BLaER1 (cell line): Measurements from ENCODE around the gene DDX42.

ENCODE experiments used
- H3K27ac ChIP-seq: shearing (Covaris generic); formaldehyde crosslinking; 2 replicates; pipeline ENCODE4 v1.8.1; 2022
- H3K27me3 ChIP-seq: shearing (Covaris generic); formaldehyde crosslinking; 2 replicates; pipeline ENCODE4 v1.8.1; 2022
- H3K36me3 ChIP-seq: shearing (Covaris generic); formaldehyde crosslinking; 2 replicates; pipeline ENCODE4 v1.8.1; 2022
- H3K4me1 ChIP-seq: shearing (Covaris generic); formaldehyde crosslinking; 2 replicates; pipeline ENCODE4 v1.8.1; 2022
- H3K4me2 ChIP-seq: shearing (Covaris generic); formaldehyde crosslinking; 2 replicates; pipeline ENCODE4 v1.8.1; 2022
- H3K4me3 ChIP-seq: shearing (Covaris generic); formaldehyde crosslinking; 2 replicates; pipeline ENCODE4 v1.8.1; 2022
- H3K9ac ChIP-seq: shearing (Covaris generic); formaldehyde crosslinking; 2 replicates; pipeline ENCODE4 v1.8.1; 2022
- H3K9me3 ChIP-seq: shearing (Covaris generic); formaldehyde crosslinking; 2 replicates; pipeline ENCODE4 v1.8.1; 2022
- H4K20me1 ChIP-seq: shearing (Covaris generic); formaldehyde crosslinking; 2 replicates; pipeline ENCODE4 v1.8.1; 2022
- Cebpa-rat ChIP-seq: shearing (Covaris generic); IDR thresholded peaks from 2 replicates; pipeline ENCODE4 v1.8.1; 2022

Gene DDX42

DNA sequence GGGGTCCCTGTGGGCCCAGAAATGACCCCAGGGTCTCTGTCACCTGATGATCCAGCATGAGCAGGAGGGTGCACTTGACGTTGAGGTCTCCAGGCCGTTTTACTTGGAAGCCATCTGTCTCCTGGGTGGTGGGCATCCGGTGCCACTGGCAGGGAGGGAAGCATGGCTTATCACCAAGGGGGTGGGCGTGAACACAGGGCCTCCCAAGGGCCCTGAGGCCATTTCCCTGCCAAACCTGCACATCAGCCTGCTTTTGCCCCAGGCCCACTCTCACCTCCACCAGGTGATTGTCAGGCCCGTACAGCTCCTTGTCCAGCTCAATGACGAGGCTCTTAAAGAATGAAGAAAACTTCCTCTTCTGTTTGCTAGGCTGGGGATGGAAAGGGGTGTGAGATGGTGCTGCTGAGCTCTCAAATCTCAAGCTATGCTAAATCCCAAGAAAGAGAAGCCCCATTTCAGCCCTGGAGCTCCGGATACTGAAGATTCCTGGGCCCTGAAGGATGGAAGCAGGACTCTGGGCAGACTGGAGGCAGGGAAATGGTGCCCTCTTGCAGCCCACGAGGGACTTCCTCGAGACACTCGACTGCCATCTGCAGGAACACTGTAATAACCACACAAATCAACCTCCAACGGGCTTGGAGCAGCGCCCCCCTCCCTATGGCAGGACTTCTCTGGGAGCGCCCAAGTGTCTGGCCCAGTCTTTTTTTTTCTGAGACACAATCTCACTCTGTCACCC, 60.6 kb downstream of the DDX42 start:
- Histone ChIP-seq H3K4me1 (peaks cover 92% of the 10 kb centered on the region), H3K27me3 (no peaks in the 10 kb centered on the region), H3K36me3 (peaks cover 89% of the 10 kb centered on the region)

GRCh38 chr17:63835167-63835720, 61.3 kb downstream of the DDX42 start:
- Histone ChIP-seq H3K36me3 (peaks cover 82% of the 10 kb centered on the region), H3K9ac (0 out of 2 replicates have a peak overlapping the region, but pooled peaks have one; percentile 9), H3K27me3 (no peaks in the 10 kb centered on the region), H4K20me1 (peaks cover 91% of the 10 kb centered on the region), H3K4me3 (no peak overlapping the region), H3K27ac (peak overlapping the region; percentile 80; the same call in 1 of the 2 replicates), H3K4me1 (peaks cover 94% of the 10 kb centered on the region), H3K4me2 (peak overlapping the region; percentile 74), H3K9me3 (no peaks in the 10 kb centered on the region)
- TF ChIP-seq Cebpa-rat = no peak

More for the DNA sequence above, 60.6 kb downstream of the DDX42 start:
- Histone ChIP-seq H3K27ac (peak overlapping the region; percentile 80), H3K4me2 (peak overlapping the region; percentile 74), H3K9ac (peak overlapping the region; percentile 65), H3K9me3 (no peaks in the 10 kb centered on the region), H3K4me3 (peak overlapping the region; percentile 13; the same call in 1 of the 2 replicates), H4K20me1 (peaks cover 84% of the 10 kb centered on the region)
- no peak for TF ChIP-seq Cebpa-rat

GRCh38 chr17:63836811-63837210, 62.8 kb downstream of the DDX42 start:
- peaks cover 66% of the 10 kb centered on the region for H3K36me3 ChIP-seq
- no peak for TF ChIP-seq Cebpa-rat
- H3K4me2 ChIP-seq = peak overlapping the region; percentile 98; the same call in 1 of the 2 replicates
- no peaks in the 10 kb centered on the region for H3K9me3 ChIP-seq
- 0 out of 2 replicates have a peak overlapping the region, but pooled peaks have one; percentile 25 for H3K27ac ChIP-seq
- peaks cover 91% of the 10 kb centered on the region for H4K20me1 ChIP-seq
- H3K9ac ChIP-seq = 0 out of 2 replicates have a peak overlapping the region, but pooled peaks have one; percentile 21
- no peak overlapping the region for H3K4me3 ChIP-seq
- peaks cover 94% of the 10 kb centered on the region for H3K4me1 ChIP-seq
- H3K27me3 ChIP-seq = no peaks in the 10 kb centered on the region

- H3K36me3 ChIP-seq = peaks cover 60% of the 10 kb centered on the region
- H3K4me2 ChIP-seq = peak overlapping the region; percentile 98
- peak overlapping the region; percentile 99 for H3K27ac ChIP-seq
Measured at GRCh38 chr17:63837480-63837879, 63.5 kb downstream of the DDX42 start.

GRCh38 chr17:63837962-63838600, 64.1 kb downstream of the DDX42 start:
- TF ChIP-seq Cebpa-rat = no peak
- peaks cover 81% of the 10 kb centered on the region for H4K20me1 ChIP-seq

More at GRCh38 chr17:63837480-63837879, 63.5 kb downstream of the DDX42 start:
- Histone ChIP-seq H3K27me3 (no peaks in the 10 kb centered on the region), H3K4me3 (no peak overlapping the region), H3K9me3 (no peaks in the 10 kb centered on the region), H4K20me1 (peaks cover 87% of the 10 kb centered on the region), H3K9ac (peak overlapping the region; percentile 21; the same call in 1 of the 2 replicates), H3K4me1 (peaks cover 88% of the 10 kb centered on the region)
- TF ChIP-seq Cebpa-rat = no peak

GRCh38 chr17:63838631-63839171, 64.7 kb downstream of the DDX42 start:
- peak overlapping the region; percentile 98 for H3K4me2 ChIP-seq
- H3K4me3 ChIP-seq = peak overlapping the region; percentile 97
- H3K4me1 ChIP-seq = peaks cover 75% of the 10 kb centered on the region
- H3K27me3 ChIP-seq = no peaks in the 10 kb centered on the region
- no peaks in the 10 kb centered on the region for H3K9me3 ChIP-seq
- peak; percentile 76 for TF ChIP-seq Cebpa-rat
- peaks cover 77% of the 10 kb centered on the region for H4K20me1 ChIP-seq
- peaks cover 47% of the 10 kb centered on the region for H3K36me3 ChIP-seq
- H3K9ac ChIP-seq = peak overlapping the region; percentile 98
- peak overlapping the region; percentile 99 for H3K27ac ChIP-seq

More at GRCh38 chr17:63837962-63838600, 64.1 kb downstream of the DDX42 start:
- Histone ChIP-seq H3K27me3 (no peaks in the 10 kb centered on the region), H3K4me3 (0 out of 2 replicates have a peak overlapping the region, but pooled peaks have one; percentile 97), H3K4me2 (peak overlapping the region; percentile 98), H3K36me3 (peaks cover 54% of the 10 kb centered on the region), H3K9ac (peak overlapping the region; percentile 98), H3K27ac (peak overlapping the region; percentile 99), H3K4me1 (peaks cover 82% of the 10 kb centered on the region), H3K9me3 (no peaks in the 10 kb centered on the region)

DNA sequence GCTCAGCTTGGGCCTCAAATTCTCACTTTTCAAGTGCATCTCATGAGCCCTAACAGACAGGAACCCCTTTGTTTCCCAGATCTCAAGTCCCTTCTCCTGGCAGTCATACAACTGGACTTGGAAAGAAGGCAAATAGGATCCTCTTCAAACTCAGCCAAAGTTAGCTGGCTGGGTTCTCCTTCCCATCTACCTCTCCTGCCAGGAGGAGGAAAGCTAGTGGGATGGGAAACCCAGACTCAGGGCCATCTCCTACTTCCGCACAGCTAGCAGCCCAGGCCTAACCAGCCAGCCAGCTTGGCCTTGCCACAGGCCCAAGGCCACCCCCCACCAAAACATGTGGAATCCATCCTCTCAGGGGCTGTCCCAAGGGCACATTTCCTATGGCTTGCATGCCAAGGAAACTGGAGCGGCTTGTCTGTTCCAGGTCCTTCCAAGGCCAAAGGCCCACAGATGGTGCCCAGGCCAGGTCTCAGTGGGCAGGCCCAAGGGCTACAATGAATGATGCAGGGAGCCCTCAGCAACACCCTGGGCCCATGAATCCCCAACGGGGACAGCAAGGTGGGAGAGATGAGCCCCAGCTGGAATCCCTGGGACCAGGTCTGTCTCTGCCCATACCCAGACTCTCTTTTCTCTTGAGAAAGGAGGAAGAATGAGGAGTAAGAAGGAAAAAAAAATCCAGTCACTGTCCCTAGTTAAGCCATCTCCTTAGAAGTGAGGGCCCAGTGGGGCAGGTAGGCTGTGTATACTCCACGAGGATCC, 66.8 kb downstream of the DDX42 start:
- Histone ChIP-seq H3K4me2 (peak overlapping the region; percentile 98), H3K9ac (peak overlapping the region; percentile 98), H3K27me3 (no peaks in the 10 kb centered on the region), H4K20me1 (peaks cover 63% of the 10 kb centered on the region), H3K9me3 (no peaks in the 10 kb centered on the region), H3K4me1 (peaks cover 75% of the 10 kb centered on the region), H3K36me3 (peaks cover 27% of the 10 kb centered on the region), H3K27ac (peak overlapping the region; percentile 99), H3K4me3 (peak overlapping the region; percentile 97)
- no peak for TF ChIP-seq Cebpa-rat

DNA sequence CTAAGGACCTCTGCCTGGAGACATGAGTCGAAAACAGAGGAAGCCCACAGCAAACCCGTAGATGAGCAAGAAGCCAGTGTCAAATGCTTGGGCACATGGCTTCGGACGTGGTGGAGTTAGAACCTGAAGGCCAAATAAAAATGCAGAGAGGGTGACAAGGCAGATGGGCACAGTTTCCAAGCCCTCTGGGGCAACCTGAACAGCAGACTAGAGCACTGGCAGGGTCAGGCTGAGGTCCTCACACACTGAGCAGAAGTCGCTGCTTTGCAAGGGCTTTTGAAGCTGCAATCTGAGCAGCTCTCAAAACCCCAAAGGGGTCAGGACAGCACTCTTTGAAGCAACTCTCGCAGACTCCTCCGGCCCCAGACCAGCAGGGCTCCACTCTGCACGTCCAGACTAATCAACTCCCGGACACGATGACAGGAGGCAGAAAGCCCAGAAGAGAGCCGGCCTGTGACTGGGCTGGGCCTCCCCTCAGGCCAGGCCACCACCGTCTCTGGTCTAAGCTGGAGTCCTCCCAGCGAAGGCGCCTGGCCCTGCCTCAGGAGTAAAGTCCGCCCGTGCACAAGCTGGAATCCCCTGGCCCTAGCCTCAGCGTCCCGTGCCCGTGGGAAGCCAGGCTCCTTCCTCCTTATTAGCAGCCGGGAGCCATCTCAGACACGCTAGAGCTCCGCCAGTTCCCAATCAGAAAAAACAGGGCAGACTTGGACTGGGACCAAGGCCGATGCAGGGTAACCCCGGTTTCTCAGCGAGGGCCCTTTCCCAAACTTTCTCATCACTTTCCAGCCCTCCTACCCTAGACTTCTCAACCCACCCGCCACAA, 67.6 kb downstream of the DDX42 start:
- peak overlapping the region; percentile 99 for H3K27ac ChIP-seq
- TF ChIP-seq Cebpa-rat = no peak

More for the DNA sequence above, 67.6 kb downstream of the DDX42 start:
- Histone ChIP-seq H3K27me3 (no peaks in the 10 kb centered on the region), H3K4me2 (peak overlapping the region; percentile 98), H3K36me3 (peaks cover 19% of the 10 kb centered on the region), H3K4me3 (peak overlapping the region; percentile 97), H3K9ac (peak overlapping the region; percentile 98), H4K20me1 (peaks cover 55% of the 10 kb centered on the region), H3K4me1 (peaks cover 70% of the 10 kb centered on the region), H3K9me3 (no peaks in the 10 kb centered on the region)
